Skeletal muscle cell (primary cell): ENCODE measurements around the gene MAD2L2.
A peak's percentile ranks its signal among the peaks of the same experiment; 100 is the strongest.

Source experiments
- DNase-seq: peaks from one replicate; pipeline ENCODE4 v3.0.0-alpha.2; 2010; ENCODE audit warnings: low read depth
- H3K4me3 ChIP-seq: 2 replicates; pipeline ENCODE4 v1.5.1; 2011; ENCODE audit warnings: low read depth, mild to moderate bottlenecking, control low read depth, low read length, moderate library complexity

The MAD2L2 gene

DNA sequence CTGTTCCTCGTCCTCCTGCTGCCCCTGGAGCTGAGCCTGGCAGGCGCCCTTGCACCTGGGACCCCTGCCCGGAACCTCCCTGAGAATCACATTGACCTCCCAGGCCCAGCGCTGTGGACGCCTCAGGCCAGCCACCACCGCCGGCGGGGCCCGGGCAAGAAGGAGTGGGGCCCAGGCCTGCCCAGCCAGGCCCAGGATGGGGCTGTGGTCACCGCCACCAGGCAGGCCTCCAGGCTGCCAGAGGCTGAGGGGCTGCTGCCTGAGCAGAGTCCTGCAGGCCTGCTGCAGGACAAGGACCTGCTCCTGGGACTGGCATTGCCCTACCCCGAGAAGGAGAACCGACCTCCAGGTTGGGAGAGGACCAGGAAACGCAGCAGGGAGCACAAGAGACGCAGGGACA is 25.3 kb upstream of the MAD2L2 start:
- no peak for DNase-seq
- H3K4me3 ChIP-seq, result no peak overlapping the region

DNA sequence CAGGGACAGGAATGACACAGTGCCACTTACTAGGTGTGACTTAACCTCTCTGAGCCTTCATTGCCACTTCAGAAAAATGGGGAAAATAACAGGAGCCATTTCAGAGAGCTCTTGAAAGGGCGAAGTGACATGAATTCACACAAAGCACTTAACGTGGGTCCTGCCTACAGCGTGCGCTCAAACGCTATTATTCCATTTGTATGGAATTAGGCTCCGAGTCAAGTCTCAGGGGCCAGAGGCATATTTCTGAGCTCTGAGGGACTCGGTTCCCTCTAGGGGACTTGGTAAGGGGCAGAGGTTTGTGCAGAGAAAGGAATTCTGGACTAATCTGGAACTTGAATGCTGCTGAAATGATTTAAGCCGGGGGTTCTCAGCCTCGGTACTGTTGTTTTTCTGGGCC is 24.6 kb upstream of the MAD2L2 start:
- H3K4me3 ChIP-seq, result no peak overlapping the region
- no peak for DNase-seq

DNA sequence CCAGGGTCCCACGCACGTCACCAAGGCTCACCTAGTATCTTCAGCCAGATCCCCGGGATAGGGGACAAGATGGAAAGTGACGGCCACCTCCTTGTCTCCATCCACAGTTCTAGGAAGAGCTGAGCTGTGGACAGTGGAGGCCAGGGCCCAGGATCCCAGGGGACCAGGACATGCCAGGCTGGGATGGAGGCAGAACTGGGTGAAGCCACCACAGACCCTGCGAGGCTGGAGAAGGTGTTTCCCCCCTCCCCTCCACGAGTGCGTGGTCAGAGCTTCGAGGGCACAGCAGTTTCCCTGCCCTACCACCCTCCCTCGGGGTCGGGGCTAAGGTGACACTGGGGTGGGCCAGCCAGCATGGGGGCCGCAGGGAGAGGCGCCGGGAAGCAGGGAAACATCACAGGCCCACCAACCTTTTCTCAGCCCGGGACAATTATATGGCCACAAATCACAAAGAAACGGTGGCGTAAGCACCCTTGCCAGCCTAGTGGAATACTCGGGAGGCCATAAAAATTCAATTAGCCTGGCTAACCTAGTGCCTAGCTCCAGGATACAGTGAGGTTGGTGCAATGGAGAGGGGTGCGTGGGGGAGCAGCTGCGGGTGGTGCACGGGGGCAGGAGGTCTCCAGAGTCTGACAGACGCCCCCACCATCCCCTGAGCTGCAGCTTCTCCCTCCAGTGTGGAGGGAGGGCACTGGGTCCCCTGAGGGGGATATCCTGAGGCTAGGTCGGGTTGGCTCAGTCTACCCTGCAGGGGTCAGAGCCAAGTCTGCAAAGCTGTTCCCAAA is 23.9 kb upstream of the MAD2L2 start:
- no peak for DNase-seq
- H3K4me3 ChIP-seq, result no peak overlapping the region

DNA sequence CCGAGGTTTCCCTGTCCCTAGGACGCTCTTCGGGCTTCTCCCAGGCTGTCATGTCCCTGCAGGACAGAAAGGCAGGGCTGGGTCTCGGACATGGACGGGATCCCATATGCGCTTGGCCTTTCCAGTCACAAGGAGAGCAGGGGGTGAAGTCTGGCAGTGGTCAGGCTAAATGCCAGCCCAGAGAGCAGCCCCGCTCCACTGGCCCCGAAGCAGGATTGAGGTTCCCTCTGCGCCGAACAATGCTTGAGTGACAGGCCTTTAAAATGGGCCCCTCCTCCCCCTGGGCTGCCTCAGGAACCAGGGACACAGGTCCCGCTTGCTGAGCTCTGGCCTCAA is 23.2 kb upstream of the MAD2L2 start:
- DNase-seq, result no peak
- no peak overlapping the region for H3K4me3 ChIP-seq

DNA sequence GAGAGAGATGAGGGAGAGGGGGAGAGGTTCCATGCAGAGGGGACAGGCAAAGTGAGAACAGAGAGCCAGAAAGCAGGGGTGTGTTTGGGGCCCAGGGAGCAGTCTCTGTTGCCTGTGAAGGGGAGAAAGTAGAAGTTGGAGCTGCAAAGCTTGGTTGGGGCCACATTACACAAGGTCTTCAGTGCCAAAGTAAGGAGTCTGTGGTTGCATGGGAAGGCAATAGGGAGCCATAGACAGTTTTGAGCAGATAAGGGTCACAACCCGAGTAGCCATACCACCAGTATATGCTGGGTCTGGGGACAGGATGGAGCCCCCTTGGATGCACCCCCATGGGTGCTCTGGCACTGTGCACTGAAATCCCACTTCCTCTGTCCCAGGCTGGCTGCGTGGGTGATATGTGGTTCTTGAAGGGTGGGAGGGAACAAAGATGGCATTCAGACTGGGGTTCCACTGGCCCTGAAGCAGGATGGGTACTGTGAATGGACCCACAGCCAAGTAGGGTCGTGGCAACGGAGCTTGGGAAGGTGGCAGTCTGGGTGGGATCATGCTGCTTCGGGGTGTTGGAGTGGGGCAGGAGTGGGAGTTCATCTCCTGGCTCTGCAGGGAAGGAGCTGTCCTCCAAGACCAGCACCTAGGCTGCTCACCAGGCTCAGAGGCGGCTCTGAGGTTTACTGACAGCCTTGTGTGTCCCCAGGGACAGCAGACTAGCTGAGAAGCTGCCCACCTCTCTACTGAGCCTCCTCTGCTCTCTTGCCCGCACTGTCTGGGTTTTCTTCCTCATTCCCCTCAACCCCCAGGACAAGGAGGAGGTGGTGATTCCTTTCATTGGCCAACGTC is 22.6 kb upstream of the MAD2L2 start:
- H3K4me3 ChIP-seq, result no peak overlapping the region
- DNase-seq, result no peak

DNA sequence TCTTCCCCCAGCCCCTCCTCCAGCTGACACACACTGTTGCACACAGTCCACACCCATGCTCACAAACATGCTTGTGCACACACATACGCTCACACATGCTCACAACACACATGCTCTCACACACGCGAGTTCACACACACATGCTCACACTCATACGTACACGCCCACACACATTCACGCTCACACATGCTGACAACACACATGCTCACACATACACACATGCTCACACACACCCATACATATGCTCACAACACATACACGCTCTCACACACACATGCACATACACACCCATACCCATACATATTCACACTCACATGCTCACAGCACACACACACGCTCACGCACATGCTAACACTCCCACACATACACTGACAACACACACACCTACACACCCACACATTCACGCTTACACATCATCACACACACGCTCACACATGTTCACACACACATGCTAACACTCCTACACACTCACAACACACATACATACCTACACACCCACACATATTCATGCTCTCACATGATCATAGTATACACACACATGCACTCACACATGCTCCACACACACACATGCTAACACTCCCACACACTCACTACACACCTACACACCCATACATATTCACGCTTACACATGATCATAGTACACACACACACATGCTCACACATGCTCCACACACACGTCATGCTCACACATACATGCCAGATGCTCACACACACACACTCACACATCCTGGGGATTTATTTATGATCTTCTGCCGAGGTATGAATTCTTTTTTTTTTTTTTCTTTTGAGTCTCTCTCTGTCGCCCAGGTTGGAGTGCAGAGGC is 21.2 kb upstream of the MAD2L2 start:
- H3K4me3 ChIP-seq, result no peak overlapping the region
- DNase-seq, result no peak

DNA sequence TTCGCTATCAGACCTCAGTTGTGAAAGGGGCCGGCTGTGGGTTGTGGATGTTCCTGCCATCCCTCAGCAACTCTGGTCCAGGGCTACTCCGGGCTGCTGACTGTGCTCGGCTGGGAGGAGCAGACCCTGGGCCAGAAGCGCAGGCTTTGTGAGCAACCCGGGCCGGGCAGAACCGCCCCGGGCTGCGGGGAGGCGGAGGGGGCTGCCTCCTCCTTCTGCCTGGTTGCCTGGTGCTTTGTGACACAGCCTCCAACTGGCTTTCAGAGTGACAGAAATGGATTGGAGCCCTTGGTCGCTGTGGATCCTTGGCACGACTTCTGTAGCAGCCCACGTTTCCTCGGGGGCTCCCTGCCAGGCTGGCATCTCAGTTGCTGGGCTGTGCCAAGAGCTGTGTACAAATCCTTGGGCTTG is 20.6 kb upstream of the MAD2L2 start:
- DNase-seq, result no peak

DNA sequence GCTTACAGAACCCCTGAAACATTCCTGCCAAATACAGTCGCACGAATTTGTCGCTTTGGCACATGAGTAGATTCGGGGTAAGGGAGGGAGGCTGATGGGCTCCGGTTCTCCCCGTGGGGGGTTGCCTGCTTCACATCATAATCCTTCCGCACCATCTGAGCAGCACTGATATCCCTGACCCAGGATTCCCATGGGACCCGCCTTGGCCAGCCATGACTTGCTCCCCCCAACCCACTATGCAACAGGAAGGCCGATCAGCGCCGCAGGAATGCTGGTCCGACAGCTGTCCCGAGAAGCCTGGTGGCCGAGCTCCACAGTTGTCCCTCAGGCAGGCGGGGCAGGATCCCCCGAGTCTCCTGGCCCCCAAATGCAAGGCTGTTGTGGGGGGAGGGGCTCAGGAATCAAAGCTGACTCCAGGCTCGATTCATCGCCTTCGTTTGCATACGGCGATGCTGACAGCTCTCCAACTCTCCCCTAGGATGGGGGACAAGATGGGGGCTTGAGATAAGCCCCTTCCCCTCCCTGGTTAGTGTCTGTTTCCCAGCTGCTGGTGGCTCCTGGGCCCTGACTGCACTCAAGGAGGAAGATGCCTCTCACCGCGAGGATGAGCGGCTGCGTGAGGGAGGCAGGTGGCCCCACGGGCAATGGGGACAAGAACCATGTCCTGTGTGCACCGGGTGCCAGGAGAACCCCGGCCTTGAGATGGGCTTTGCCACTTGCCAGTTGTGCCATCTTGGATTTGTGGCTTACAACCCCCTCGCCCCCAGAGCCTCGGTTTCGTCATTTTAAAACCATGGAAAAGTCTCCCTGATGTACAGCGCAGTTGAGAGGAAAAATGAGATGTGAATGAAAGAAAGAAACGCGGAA is 19.9 kb upstream of the MAD2L2 start:
- no peak for DNase-seq
- no peak overlapping the region for H3K4me3 ChIP-seq

More for the DNA sequence above, 20.6 kb upstream of the MAD2L2 start:
- no peak overlapping the region for H3K4me3 ChIP-seq

DNA sequence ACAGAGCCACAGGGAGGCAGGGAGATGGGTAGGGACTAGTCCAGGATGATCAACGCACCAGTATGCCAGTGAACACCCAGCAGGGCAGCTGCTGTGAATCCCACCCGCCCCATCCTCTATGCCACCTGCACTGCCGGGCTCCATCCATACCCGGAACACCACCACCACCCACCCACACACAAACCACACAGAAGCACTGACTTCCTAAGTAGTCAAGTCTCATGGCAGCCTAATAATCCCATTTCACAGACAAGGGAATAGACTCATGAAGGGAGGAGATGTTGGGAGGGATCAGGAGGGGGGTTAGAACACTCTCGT is 16.9 kb upstream of the MAD2L2 start:
- no peak for DNase-seq
- no peak overlapping the region for H3K4me3 ChIP-seq

DNA sequence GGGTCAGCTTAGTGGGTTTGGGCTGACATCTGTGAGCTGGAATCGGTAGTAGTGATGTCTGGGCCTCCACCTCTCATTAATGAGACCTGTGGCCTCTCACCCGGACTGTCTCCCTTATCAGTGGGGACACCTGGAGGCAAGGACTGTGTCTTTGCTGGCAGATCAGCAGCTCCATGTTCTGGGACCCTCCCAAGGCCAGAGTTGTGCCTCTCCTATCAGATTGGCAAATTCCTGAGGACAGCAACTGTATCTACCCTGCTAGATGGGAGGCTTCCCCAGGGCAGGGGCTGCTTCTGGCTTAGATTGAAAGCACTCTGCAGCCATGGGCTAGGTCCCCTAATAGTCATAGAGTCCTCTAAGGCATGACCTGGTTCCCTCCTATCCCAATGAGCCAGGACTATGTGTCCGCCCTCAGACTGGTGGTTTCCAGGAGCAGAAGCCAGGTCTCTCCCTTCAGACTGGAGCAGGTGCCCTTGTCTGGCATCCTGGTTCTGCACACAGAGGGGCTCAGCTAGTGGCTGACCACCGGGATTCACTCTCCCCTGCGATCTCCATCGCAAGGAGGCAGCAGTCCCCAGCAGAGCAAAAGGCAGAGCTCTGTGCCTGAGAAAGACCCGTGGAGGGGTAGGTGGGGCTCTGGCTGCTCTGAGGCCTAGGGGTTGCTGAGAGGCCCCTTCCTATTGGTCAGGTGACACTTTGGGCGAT is 16.4 kb upstream of the MAD2L2 start:
- DNase-seq, result no peak
- no peak overlapping the region for H3K4me3 ChIP-seq

DNA sequence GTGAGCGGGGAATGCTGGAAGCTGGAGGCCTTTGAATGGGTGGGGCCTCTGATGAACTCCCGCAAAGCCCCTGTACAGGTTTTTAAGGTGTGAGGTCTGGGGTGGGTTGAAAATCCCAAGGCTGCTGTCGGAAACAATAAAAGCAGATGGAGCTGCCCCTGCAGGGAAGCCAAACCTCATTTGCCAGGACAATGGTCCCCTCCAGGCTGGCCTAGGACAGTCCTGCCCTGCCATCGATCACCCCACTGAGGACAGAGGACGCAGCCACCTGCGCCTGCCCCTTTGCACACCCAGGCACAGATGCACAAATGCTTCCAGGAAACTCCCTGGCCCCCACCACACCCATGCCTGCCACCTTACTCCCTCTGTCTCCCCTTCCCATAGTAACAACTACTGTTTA is 14.9 kb upstream of the MAD2L2 start:
- DNase-seq, result no peak
- H3K4me3 ChIP-seq, result no peak overlapping the region

DNA sequence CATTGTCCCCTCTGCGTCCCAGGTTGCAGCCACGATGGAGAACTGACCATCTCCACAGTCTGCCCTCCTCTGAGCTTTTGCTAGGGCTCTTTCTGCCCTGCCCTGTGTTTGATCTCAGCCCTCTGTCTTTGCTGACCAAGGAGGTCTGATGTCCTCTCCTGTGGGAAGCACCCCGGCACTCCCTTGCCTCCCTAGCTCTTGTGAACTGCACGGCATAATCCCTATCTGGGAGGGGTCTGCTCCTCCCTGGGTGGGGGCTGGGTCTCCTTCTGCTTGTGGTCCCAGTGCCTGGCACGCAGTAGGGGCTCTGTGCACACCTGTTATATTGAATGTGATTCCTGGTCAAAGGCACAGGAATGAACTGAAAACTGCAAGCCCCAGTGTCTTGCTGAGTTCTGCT is 13.0 kb upstream of the MAD2L2 start:
- DNase-seq, result no peak
- no peak overlapping the region for H3K4me3 ChIP-seq

DNA sequence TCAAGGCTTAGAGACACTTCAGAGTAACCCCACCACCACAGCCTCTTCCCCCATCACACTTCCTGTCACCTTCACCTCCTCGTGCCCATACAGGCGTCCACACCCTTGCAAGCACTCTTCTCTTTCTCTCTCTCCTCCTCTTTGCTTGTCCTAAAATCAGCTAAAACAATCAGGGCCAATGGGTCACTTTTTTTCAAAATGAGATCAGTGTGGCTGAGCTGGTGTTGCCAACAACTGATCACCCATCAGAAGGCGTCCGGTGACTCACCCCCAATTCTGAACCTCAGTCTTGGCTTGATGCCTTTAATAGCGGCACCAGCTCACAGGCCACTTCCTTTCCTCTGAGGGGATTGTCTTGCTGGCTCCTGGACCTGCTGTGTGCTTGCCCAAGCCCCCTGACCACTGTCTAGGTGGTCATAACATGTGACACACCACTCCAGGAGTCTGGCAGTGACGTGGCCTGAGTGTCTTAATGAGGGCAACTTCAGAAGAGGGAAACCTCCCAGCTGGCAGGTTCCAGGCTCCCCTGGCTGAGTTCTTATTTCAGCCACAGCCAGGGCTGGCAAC is 12.2 kb upstream of the MAD2L2 start:
- DNase-seq, result peak; percentile 37
- H3K4me3 ChIP-seq, result no peak overlapping the region

DNA sequence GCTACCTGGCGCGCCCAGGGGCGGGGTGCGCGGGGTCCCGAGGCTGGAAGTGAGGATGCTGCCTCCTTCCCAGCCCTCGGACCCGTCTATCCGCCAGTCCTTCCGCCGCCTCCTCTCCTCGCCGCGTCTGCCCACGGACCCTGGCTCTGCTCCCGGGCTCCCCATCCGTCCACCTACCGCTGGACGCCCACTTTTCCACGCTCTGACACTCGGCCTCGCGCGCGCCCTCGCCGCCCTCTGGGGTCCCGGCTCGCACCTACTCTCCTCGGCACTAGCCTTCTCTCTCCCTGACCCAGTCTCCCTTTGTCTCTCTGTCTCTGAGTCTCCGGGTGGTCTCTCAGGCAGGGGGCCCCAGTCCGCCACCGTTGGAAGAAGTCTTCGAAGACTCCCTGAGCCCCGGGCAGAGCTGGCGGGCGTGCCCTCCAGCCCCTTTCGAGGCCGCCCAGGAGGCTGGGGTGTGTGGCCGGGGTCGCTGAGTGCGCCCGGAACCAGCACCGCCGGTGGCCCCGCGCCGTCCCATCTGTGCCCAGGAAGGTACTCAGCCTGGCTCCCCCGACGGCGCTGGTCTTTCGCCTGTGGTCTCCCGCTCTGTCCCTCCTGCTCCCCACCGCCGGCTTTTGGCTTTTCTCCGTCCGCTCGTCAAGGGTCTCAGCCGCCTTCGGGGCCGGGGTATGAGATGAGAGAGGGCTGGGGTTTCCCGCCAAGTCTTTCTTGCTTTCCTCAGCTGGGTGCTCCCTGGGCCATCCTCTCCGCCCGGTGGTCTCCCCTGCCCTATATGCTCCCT is 11.2 kb upstream of the MAD2L2 start:
- no peak for DNase-seq
- peak overlapping the region; percentile 22 for H3K4me3 ChIP-seq

DNA sequence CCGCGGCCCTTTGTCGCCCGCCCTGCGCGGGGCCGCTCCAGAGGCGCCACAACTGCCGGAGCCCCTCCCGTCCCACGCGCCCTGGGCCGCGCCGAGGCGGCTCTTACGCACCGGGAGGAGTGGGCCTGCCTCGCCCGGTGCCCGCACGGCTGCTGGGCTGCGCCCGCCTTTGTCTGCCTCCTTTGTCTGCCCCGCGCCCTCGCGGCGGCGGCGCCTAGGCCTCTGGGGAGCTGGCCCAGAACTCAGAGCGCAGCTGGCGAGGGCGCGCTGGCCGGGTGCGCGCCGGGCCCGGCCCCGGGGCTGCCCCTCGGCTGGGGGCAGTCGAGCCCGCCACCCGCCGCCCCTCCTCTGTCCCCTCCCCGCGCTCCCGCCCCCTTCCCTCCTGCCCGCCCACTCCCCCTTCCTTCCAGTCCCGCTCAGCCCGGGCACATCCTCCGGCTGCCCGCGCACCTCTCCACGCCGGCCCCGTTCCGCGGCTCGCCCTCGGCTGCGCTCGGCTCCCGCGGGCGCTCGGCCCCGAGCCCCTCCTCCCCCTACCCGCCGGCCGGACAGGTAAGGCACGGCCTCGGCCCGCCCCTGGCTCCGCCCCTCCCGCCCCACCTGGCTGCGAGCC is 10.5 kb upstream of the MAD2L2 start, which contains the start of gene DRAXIN:
Gene DRAXIN, plus strand, starts transcription at position 409 of the 613 bp plus-strand sequence. CDS start 14,549 bp downstream, outside the sequence.
- peak within 1 kb of the TSS; percentile 39 for H3K4me3 ChIP-seq
- DNase-seq, result no peak

DNA sequence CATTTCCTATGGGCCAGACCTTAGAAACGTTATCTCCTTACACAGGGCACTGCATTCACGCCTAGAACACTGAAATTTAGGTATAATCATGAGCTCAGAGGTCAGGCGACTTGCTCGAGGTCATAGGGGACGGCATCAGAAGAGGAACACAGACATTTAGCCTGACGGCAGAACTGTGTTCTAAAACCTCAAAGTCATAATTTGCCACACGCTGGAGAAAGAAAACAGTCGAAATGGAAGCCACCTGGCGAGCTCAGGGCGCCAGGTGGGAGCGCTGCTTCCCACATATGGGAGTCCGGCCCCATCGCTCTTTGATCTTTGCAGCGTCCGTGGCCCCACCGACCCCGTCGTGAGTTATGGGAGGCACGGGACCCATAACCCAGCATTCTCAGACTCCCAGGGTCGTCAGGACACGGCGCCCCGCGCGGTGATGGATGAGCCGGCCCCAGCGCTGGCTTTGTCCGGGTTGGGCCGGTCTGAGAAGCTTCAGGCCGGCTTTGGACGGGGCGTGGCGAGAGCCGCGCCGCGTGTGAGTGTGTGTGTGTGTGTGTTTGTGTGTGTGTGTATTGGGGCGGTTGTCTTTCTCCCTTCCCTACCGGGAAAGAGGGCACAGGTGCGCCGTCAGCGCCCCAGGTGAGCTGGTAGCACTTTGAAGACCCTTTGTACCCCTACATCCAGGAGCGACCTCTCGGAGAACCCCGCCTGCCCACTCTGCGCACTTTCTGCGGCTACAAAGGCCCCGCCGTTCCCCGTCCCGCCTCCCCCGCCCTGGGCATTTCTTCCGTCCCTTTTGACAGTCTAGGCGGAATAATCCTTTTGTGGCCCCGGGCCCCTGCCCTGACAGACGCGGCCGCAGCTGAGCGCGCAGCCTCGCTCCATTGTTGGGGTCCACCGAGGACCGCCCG is 9.7 kb upstream of the MAD2L2 start:
- H3K4me3 ChIP-seq, result peak overlapping the region; percentile 39
- DNase-seq, result no peak
